Esophagus (tissue), 2 donors: ENCODE data around the gene TBC1D2. TPM values are rescaled to one million over a fixed set of nuclear protein-coding genes. Genes with fewer than 3 reads are reported as not detected.

Experiments
- H3K27ac ChIP-seq, 2 donors: one replicate each; pipeline ENCODE4 v1.5.1; 2013; ENCODE audit warnings: low read depth in 2 of 2, mild to moderate bottlenecking in 2 of 2, inconsistent platforms in 1 of 2, low read length in 1 of 2, moderate library complexity in 1 of 2
- H3K27me3 ChIP-seq, 2 donors: one replicate each; pipeline ENCODE4 v1.6.1; 2013; ENCODE audit warnings: low read length in 2 of 2, control low read depth in 1 of 2, mild to moderate bottlenecking in 1 of 2; ENCODE audit not compliant: insufficient read depth in 2 of 2, control insufficient read depth in 1 of 2
- H3K36me3 ChIP-seq, 2 donors: one replicate each; pipeline ENCODE4 v1.6.1; 2013; ENCODE audit warnings: low read length in 1 of 2; ENCODE audit not compliant: control insufficient read depth in 2 of 2, insufficient read depth in 2 of 2
- H3K4me1 ChIP-seq, 2 donors: one replicate each; pipeline ENCODE4 v1.6.1; 2013; ENCODE audit warnings: low read length in 1 of 2; ENCODE audit not compliant: control insufficient read depth in 2 of 2, insufficient read depth in 2 of 2
- H3K4me3 ChIP-seq, 2 donors: one replicate each; pipeline ENCODE4 v1.5.1; 2013; ENCODE audit warnings: low read length in 2 of 2, mild to moderate bottlenecking in 2 of 2, low read depth in 1 of 2, moderate library complexity in 1 of 2
- H3K9me3 ChIP-seq, 2 donors: one replicate each; pipeline ENCODE4 v1.6.1; 2013; ENCODE audit warnings: mild to moderate bottlenecking in 2 of 2, low read depth in 1 of 2, low read length in 1 of 2, moderate library complexity in 1 of 2; ENCODE audit not compliant: control insufficient read depth in 2 of 2, insufficient read depth in 1 of 2
- WGBS, 2 donors: extraction: QIAGEN DNeasy Blood & Tissue Kit; methylation state at CpG; one replicate each; pipeline ENCODE4 v1.1.7; 2013; 5-methylcytosine and 5-hydroxymethylcytosine counted together
- polyA plus RNA-seq, 2 donors: library from polyadenylated mRNA; stranded (reverse); fragments of 200-250 nt; gene quantifications; one replicate each; pipeline ENCODE4 v1.2.3, GENCODE V29; 2013
- donor health status: healthy with polysubstance abuse.
- donor health status: Bipolar disorder and iron deficiency.

The TBC1D2 gene
- polyA plus RNA-seq, 2 donors = 16.2 to 33.9 TPM

DNA sequence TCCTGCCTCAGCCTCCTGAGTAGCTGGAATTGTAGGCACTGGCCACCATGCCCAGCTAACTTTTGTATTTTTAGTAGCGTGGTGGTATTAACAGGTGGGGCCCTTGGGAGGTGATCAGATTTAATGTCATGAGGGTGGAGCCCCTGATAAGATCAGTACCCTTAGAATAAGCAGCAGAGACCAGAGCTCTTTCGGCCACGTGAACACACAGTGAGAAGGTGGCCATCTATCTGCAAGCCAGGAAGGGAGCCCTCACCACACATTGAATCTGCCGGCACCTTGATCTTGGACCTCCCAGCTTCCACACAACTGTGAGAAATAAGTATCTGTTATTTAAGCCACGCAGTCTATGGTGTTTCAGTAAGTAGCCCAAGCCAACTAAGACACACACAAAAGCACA is 22.5 kb downstream of the TBC1D2 start:
- Histone ChIP-seq H3K9me3 (no peaks in the 10 kb centered on the region), H3K4me3 (no peak overlapping the region), H3K27ac (no peak overlapping the region), H3K4me1 (no peaks in the 10 kb centered on the region), H3K27me3 (no peaks in the 10 kb centered on the region), H3K36me3 (peaks cover 7 to 26% of the 10 kb centered on the region in 2 donors)
- 95% methylated on average over 5 of the region's 5 CpGs for WGBS, 2 donors

DNA sequence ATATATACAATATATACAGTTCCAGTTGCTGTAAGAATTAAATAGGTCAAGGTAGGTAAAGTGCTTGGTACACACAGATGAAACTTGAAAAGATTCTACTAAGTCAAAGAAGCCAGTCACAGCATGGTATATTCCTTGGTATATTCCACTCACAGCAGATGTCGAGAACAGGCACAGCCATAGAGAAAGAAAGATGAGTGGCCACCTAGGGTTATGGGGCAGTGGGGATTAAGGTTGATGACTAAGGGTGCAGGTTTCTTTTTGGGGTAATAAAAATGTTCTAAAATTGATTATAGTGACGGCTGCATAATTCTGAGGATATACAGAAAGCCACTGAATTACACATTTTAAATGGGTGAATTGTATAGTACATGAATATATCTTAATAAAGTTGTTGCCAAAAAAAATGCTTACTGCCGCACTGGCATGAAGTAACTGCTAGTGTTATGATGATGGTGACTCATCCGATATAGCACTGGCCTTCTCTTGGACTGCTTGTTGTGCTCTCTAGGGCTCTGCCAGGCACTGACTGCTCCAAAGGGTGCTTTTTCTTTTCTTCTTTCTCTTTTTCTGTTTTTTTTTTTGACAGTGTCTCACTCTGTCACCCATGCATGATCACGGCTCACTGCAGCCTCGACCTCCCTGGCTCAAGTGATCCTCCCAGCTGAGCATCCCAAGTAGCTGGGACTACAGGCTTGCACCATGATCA is 23.5 kb downstream of the TBC1D2 start:
- H3K9me3 ChIP-seq = no peaks in the 10 kb centered on the region
- no peak overlapping the region for H3K27ac ChIP-seq
- no peak overlapping the region for H3K4me3 ChIP-seq
- H3K27me3 ChIP-seq = no peaks in the 10 kb centered on the region
- H3K36me3 ChIP-seq = peaks cover 7 to 28% of the 10 kb centered on the region in 2 donors
- H3K4me1 ChIP-seq = no peaks in the 10 kb centered on the region
- WGBS, 2 donors = 58 to 66% methylated on average over 6 of the region's 6 CpGs

DNA sequence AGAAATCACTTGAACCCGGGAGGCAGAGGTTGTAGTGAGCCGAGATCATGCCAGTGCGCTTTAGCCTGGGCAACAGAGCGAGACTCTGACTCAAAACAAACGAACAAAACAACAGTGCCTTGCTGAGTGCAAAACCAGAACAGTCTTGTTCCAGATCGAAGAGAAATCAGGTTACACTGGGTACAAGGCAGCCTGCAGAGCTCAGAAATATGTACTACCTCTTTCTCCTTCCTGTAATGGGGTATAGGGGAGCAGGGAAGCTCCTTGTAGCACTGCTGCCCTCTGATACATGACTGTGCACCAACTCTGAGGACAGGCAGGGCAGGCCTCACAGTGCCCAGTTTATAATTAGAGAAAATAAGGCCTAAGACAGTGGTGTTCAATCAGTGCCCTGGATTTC is 24.7 kb downstream of the TBC1D2 start:
- H3K4me1 ChIP-seq = no peaks in the 10 kb centered on the region
- H3K36me3 ChIP-seq = peaks cover 7 to 33% of the 10 kb centered on the region in 2 donors

DNA sequence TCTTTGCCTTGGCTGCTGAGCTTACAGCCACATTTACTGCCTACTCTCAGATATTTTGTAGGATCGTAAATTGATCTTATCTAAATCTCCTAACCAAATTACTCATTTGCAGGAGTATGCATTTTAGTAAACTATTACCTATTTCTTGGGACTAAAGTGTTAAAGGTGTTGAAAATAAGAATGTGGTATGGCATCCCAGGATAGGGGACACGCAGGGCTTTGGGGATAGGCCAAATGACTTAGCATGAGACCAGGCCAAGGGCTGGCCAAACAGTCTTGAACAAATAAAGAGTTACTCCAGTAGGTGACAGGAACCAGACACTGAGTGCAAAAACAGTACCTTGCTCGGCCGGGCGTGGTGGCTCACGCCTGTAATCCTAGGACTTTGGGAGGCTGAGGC is 25.1 kb downstream of the TBC1D2 start:
- peaks cover 7 to 38% of the 10 kb centered on the region in 2 donors for H3K36me3 ChIP-seq
- 89 to 94% methylated on average over 6 of the region's 6 CpGs for WGBS, 2 donors
- no peak overlapping the region for H3K27ac ChIP-seq

More for the DNA sequence above, 24.7 kb downstream of the TBC1D2 start:
- no peak overlapping the region for H3K27ac ChIP-seq
- no peaks in the 10 kb centered on the region for H3K27me3 ChIP-seq
- WGBS, 2 donors = 73 to 76% methylated on average over 6 of the region's 6 CpGs
- no peaks in the 10 kb centered on the region for H3K9me3 ChIP-seq
- H3K4me3 ChIP-seq = no peak overlapping the region

DNA sequence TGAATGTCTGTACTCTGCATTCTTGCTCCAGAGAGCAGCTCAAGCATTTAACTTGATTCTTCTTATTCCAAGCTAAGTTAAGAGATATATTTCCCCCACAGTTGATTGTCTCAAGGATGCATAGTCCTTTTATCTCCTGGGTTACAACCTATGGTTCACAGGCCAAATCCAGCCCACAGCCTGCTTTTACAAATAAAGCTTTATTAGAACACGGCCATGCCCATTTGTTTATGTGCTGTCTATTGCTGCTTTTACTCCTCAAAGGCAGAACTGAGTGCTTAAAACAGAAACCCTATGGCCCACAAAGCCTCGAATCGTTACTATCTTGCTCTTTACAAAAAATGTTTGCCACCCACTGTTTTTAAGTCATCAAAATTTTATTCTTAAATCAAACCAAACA is 25.8 kb downstream of the TBC1D2 start:
- Histone ChIP-seq H3K36me3 (peaks cover 7 to 39% of the 10 kb centered on the region in 2 donors), H3K27ac (no peak overlapping the region), H3K9me3 (no peaks in the 10 kb centered on the region), H3K4me3 (no peak overlapping the region), H3K27me3 (no peaks in the 10 kb centered on the region), H3K4me1 (no peaks in the 10 kb centered on the region)
- 92 to 93% methylated on average over 3 of the region's 3 CpGs for WGBS, 2 donors

More for the DNA sequence above, 25.1 kb downstream of the TBC1D2 start:
- Histone ChIP-seq H3K9me3 (no peaks in the 10 kb centered on the region), H3K4me3 (no peak overlapping the region), H3K27me3 (no peaks in the 10 kb centered on the region), H3K4me1 (no peaks in the 10 kb centered on the region)

DNA sequence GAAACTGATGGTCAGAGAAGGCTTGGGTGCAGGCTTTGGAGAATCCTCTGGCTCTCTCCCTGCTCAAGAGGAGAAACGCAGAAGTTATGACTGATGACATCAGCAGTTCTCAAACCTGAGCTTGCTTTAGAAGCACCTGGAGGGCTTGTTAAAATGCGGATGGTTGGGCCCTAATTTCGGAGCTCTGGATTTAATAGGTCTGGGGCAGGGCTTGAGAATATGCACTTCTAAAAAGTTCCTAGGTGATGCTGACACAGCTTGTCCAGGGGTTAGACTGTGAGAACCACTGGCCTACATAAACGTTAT is 26.4 kb downstream of the TBC1D2 start:
- Histone ChIP-seq H3K27me3 (no peaks in the 10 kb centered on the region), H3K36me3 (peaks cover 7 to 35% of the 10 kb centered on the region in 2 donors), H3K4me3 (no peak overlapping the region), H3K4me1 (no peaks in the 10 kb centered on the region), H3K9me3 (no peaks in the 10 kb centered on the region), H3K27ac (no peak overlapping the region)
- WGBS, 2 donors = 78 to 81% methylated on average over 4 of the region's 4 CpGs

DNA sequence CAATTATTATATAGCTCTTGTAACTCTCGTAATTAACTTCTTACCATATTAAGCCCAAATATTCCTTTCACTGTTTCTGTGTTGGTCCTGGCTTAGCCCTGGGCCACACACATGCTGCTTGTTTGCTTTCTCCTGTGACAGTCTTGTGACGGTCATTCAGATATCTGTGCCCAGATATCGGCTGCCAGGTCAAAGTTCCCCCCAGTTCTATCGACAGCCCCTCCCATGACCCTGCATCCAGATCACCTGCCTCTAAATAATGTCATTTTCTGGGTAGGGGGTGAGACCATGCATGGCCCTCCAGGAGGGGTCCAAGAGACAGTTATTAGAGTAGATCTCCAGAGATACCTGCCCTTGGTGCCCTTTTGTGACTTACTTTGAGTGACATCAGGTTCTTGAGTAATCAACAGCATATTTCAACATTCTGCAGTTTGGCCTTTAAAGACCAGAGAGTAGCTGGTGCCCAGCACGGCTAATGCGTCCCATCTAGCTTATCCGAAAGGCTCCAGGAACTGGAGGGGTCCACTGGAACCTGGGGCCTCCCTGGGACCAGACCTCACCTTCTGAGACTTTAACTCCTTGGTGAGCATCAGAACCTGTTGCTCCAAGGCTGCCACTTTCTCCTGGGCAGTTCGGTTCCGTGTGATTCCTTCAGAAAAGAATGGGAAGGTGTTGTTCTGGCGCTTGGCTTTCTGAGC is 26.9 kb downstream of the TBC1D2 start:
- 76 to 91% methylated on average over 10 of the region's 10 CpGs for WGBS, 2 donors
- no peak overlapping the region for H3K4me3 ChIP-seq
- H3K36me3 ChIP-seq = peaks cover 7 to 30% of the 10 kb centered on the region in 2 donors
- no peak overlapping the region for H3K27ac ChIP-seq
- no peaks in the 10 kb centered on the region for H3K27me3 ChIP-seq
- no peaks in the 10 kb centered on the region for H3K9me3 ChIP-seq
- no peaks in the 10 kb centered on the region for H3K4me1 ChIP-seq

DNA sequence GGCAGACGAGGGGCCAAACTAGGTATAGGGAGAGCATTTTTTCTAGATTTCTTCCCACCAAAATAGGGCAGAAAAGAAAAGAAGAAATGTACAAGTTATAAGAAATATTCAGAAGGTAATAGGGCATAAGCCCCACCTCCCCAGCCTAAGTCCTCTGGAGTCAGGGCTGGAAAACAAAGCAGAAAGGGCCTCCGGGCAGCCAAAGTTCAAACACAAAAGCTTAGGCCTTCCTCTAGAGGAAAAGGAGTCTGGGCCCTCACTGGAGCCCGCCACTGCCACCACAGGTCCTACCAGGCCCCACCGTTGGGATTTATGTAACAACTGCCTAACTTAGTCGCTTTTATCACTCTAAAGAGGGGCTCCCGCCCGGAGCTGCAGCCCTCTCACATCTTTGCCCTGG is 27.6 kb downstream of the TBC1D2 start:
- 75 to 87% methylated on average over 7 of the region's 7 CpGs for WGBS, 2 donors
- Histone ChIP-seq H3K4me1 (peaks cover 0 to 5% of the 10 kb centered on the region in 2 donors), H3K27me3 (no peaks in the 10 kb centered on the region), H3K4me3 (no peak overlapping the region), H3K9me3 (no peaks in the 10 kb centered on the region), H3K27ac (no peak overlapping the region), H3K36me3 (peaks cover 4 to 24% of the 10 kb centered on the region in 2 donors)

DNA sequence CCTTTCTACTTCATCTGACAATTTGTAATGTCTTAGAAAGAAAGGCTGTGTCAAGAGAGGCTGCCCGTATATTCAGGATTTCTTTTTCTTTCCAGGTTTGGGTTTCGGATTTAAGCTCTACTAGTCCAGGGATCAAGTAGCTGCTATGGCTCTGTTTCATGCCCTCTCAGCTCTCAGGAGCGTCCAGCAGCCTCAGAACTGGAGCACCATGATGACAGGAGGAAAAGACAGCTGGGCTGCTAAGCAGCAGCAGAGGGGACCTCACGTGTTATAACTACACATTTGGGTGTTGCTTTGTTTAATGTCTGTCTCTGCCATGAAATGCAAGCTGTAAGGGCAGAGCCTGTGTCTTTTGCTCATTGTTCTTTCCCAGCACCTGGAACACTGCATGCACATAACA is 28.5 kb downstream of the TBC1D2 start:
- no peaks in the 10 kb centered on the region for H3K9me3 ChIP-seq
- no peaks in the 10 kb centered on the region for H3K27me3 ChIP-seq
- H3K27ac ChIP-seq = no peak overlapping the region
- peaks cover 4 to 24% of the 10 kb centered on the region in 2 donors for H3K36me3 ChIP-seq
- H3K4me1 ChIP-seq = peaks cover 0 to 6% of the 10 kb centered on the region in 2 donors
- no peak overlapping the region for H3K4me3 ChIP-seq
- WGBS, 2 donors = 83 to 84% methylated on average over 4 of the region's 4 CpGs

DNA sequence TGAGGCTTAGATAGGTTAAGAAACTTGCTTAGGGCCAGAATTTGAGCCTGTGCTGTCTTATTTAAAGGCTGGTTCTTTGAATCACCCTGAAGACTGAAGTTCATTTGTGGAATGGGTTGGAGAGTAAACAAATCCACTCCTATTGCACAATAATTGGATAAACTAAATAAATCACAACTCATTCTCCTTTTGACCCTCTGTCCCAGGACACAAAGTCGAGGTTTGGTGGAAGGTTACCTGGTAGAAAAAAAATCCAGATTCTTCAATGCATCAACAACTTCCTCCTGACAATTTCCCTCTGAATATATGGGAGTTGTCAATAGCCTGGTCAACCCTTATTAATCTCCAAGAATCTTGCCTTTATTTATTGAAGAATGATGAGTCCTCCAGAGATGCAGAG is 28.9 kb downstream of the TBC1D2 start:
- H3K36me3 ChIP-seq = peaks cover 4 to 27% of the 10 kb centered on the region in 2 donors
- no peaks in the 10 kb centered on the region for H3K9me3 ChIP-seq
- H3K4me3 ChIP-seq = no peak overlapping the region
- WGBS, 2 donors = 16 to 24% methylated on average over 1 of the region's 1 CpG
- H3K4me1 ChIP-seq = peaks cover 0 to 6% of the 10 kb centered on the region in 2 donors
- no peak overlapping the region for H3K27ac ChIP-seq
- H3K27me3 ChIP-seq = no peaks in the 10 kb centered on the region
